SK-N-SH (cell line): Measurements from ENCODE around the gene ITCH. TPM values are rescaled to one million over a fixed set of nuclear protein-coding genes. Genes with fewer than 3 reads are reported as not detected.

Experiments used
- CTCF ChIA-PET: fragments of 300-600, 350-600 bp; formaldehyde crosslinking; extraction: SDS; loops from one replicate; lab custom pipeline; 2021; lab: Yijun Ruan, JAX
- POLR2A ChIA-PET: fragments of 350-600 bp; sonication (Branson Sonifier 250); formaldehyde crosslinking; extraction: SDS; loops from one replicate; lab custom pipeline; 2020; ENCODE audit warnings: antibody characterized with exemption, inconsistent platforms; lab: Yijun Ruan, JAX
- DNase-seq: peaks from one replicate; pipeline ENCODE4 v3.0.0; 2012
- H2AFZ ChIP-seq: fragments of 200-600 bp; sonication (generic); 2 replicates; pipeline ENCODE4 v1.8.1; 2016; ENCODE audit warnings: antibody characterized with exemption, mild to moderate bottlenecking, low read depth
- H3F3A ChIP-seq: fragments of 200-600 bp; sonication (generic); replicated peaks from 2 replicates; pipeline ENCODE3; 2016; ENCODE audit warnings: antibody characterized with exemption, mild to moderate bottlenecking; ENCODE audit not compliant: insufficient read depth
- H3K27ac ChIP-seq, 2 experiments: fragments of 200-500 bp in 1 of 2; fragments of 200-600 bp in 1 of 2; sonication (Bioruptor generic) in 1 of 2; sonication (generic), shearing (Covaris generic) in 1 of 2; 2 replicates each; pipeline versions ENCODE4 v1.5.1 to v1.6.1; 2014 to 2016; ENCODE audit warnings: low read depth in 2 of 2, inconsistent platforms in 1 of 2, low read length in 1 of 2, mild to moderate bottlenecking in 1 of 2, mixed read lengths in 1 of 2
- H3K27me3 ChIP-seq: fragments of 200-600 bp; sonication (generic), shearing (Covaris generic); 2 replicates; pipeline ENCODE4 v1.6.1; 2016; ENCODE audit warnings: mixed run types; ENCODE audit not compliant: insufficient read depth
- H3K36me3 ChIP-seq, 2 experiments: fragments of 200-500 bp in 1 of 2; fragments of 200-600 bp in 1 of 2; sonication (Bioruptor generic) in 1 of 2; sonication (generic) in 1 of 2; replicated peaks in 1 of 2; 2 replicates each; pipeline versions ENCODE3 to v1.5.1; 2014 to 2016; ENCODE audit warnings: low read length in 1 of 2, mild to moderate bottlenecking in 1 of 2; ENCODE audit not compliant: insufficient read depth in 2 of 2, control insufficient read depth in 1 of 2
- H3K4me1 ChIP-seq, 2 experiments: fragments of 200-500 bp in 1 of 2; fragments of 200-600 bp in 1 of 2; sonication (Bioruptor generic) in 1 of 2; sonication (generic), shearing (Covaris generic) in 1 of 2; 2 replicates each; pipeline versions ENCODE4 v1.5.1 to v1.6.1; 2014 to 2016; ENCODE audit warnings: low read depth in 1 of 2, low read length in 1 of 2, mixed run types in 1 of 2; ENCODE audit not compliant: insufficient read depth in 2 of 2, control insufficient read depth in 1 of 2
- H3K4me2 ChIP-seq: fragments of 200-600 bp; sonication (generic), shearing (Covaris generic); 2 replicates; pipeline ENCODE4 v1.6.1; 2017; ENCODE audit warnings: mixed run types
- H3K4me3 ChIP-seq, 2 experiments: fragments of 200-500 bp in 1 of 2; fragments of 200-600 bp in 1 of 2; sonication (Bioruptor generic) in 1 of 2; sonication (generic), shearing (Covaris generic) in 1 of 2; 2 replicates each; pipeline versions ENCODE4 v1.5.1 to v1.8.1; 2014 to 2016; ENCODE audit warnings: low read depth in 2 of 2, inconsistent platforms in 1 of 2, low read length in 1 of 2, mild to moderate bottlenecking in 1 of 2, mixed read lengths in 1 of 2, moderate library complexity in 1 of 2
- H3K79me2 ChIP-seq: fragments of 200-600 bp; sonication (generic); 2 replicates; pipeline ENCODE4 v1.8.1; 2017; ENCODE audit warnings: mild to moderate bottlenecking; ENCODE audit not compliant: insufficient read depth
- H3K9ac ChIP-seq: fragments of 200-600 bp; sonication (generic); 2 replicates; pipeline ENCODE4 v1.6.1; 2017; ENCODE audit warnings: mixed run types
- H3K9me2 ChIP-seq: fragments of 200-600 bp; sonication (generic); 2 replicates; pipeline ENCODE4 v1.6.1; 2017; ENCODE audit warnings: mixed run types
- H3K9me3 ChIP-seq: fragments of 200-600 bp; sonication (generic); 2 replicates; pipeline ENCODE4 v1.6.1; 2017; ENCODE audit warnings: mixed run types, mild to moderate bottlenecking, moderate library complexity
- H4K20me1 ChIP-seq: fragments of 200-600 bp; sonication (generic); 2 replicates; pipeline ENCODE4 v1.6.1; 2017; ENCODE audit warnings: mild to moderate bottlenecking, mixed run types; ENCODE audit not compliant: insufficient read depth
- CTCF ChIP-seq: fragments of 200-600 bp; sonication (generic); IDR thresholded peaks from 2 replicates; pipeline ENCODE4 v1.6.1; 2017; ENCODE audit warnings: antibody characterized with exemption, mild to moderate bottlenecking, moderate library complexity
- ELF1 ChIP-seq: IDR thresholded peaks from 2 replicates; pipeline ENCODE4 v1.4.0; 2012
- GABPA ChIP-seq: IDR thresholded peaks from 2 replicates; pipeline ENCODE4 v1.4.0; 2012; ENCODE audit warnings: low read depth, mild to moderate bottlenecking
- GATA2 ChIP-seq: sonication (generic); formaldehyde crosslinking; IDR thresholded peaks from 2 replicates; pipeline ENCODE4 v1.5.0; 2020; ENCODE audit warnings: mild to moderate bottlenecking, missing genetic modification reagents
- IRF3 ChIP-seq: fragments of 150-350 bp; IDR thresholded peaks from 2 replicates; pipeline ENCODE4 v1.6.1; 2016; ENCODE audit warnings: mild to moderate bottlenecking, low read depth, low read length
- JUND ChIP-seq: IDR thresholded peaks from 2 replicates; pipeline ENCODE4 v1.4.0; 2012
- MAX ChIP-seq: IDR thresholded peaks from 2 replicates; pipeline ENCODE4 v1.4.0; 2012; ENCODE audit warnings: low read depth
- NFIC ChIP-seq: IDR thresholded peaks from 2 replicates; pipeline ENCODE4 v1.4.0; 2012; ENCODE audit warnings: borderline replicate concordance
- NRF1 ChIP-seq: IDR thresholded peaks from 2 replicates; pipeline ENCODE4 v1.6.1; 2012; ENCODE audit warnings: low read depth, mild to moderate bottlenecking, low read length
- POLR2AphosphoS5 ChIP-seq: IDR thresholded peaks from 2 replicates; pipeline ENCODE4 v1.6.1; 2012; ENCODE audit warnings: low read depth, low read length
- RAD21 ChIP-seq: IDR thresholded peaks from 2 replicates; pipeline ENCODE4 v1.6.1; 2012; ENCODE audit warnings: mild to moderate bottlenecking, low read length
- RCOR1 ChIP-seq: fragments of 150-350 bp; IDR thresholded peaks from 2 replicates; pipeline ENCODE4 v1.6.1; 2017; ENCODE audit warnings: antibody characterized with exemption, low read length
- SIN3A ChIP-seq: IDR thresholded peaks from 2 replicates; pipeline ENCODE4 v1.6.1; 2012; ENCODE audit warnings: low read depth, mild to moderate bottlenecking, low read length, moderate library complexity, borderline replicate concordance
- SMC3 ChIP-seq: IDR thresholded peaks from 2 replicates; pipeline ENCODE4 v1.6.1; 2012; ENCODE audit warnings: low read depth, low read length, improper control_type of control experiment
- TAF1 ChIP-seq: IDR thresholded peaks from 2 replicates; pipeline ENCODE4 v1.6.1; 2012; ENCODE audit warnings: low read depth, mild to moderate bottlenecking, low read length, moderate library complexity, borderline replicate concordance
- TCF12 ChIP-seq: IDR thresholded peaks from 2 replicates; pipeline ENCODE4 v1.4.0; 2012
- TEAD4 ChIP-seq: IDR thresholded peaks from 2 replicates; pipeline ENCODE4 v1.4.0; 2012; ENCODE audit warnings: mild to moderate bottlenecking, borderline replicate concordance; ENCODE audit not compliant: insufficient read depth
- USF2 ChIP-seq: fragments of 150-350 bp; IDR thresholded peaks from 2 replicates; pipeline ENCODE4 v1.6.1; 2017; ENCODE audit warnings: antibody characterized with exemption, low read length, low read depth, borderline replicate concordance
- ZBTB33 ChIP-seq: IDR thresholded peaks from 2 replicates; pipeline ENCODE4 v1.4.0; 2012; ENCODE audit warnings: low read depth, borderline replicate concordance
- WGBS: methylation state at CpG from one replicate; pipeline ENCODE4 v1.1.6; 2017; ENCODE audit warnings: low lambda C conversion rate; 5-methylcytosine and 5-hydroxymethylcytosine counted together
- polyA plus RNA-seq, 3 experiments: library from polyadenylated mRNA; depleted of rRNA; stranded (reverse); fragments of >200 nt; gene quantifications; 2 replicates each; pipeline ENCODE4 v1.2.3, GENCODE V29; 2012

The ITCH gene
- polyA plus RNA-seq, 1 of the 3 experiments (the other 2 are of a cell fraction): 3.8 TPM

- WGBS: 96% methylated on average over 16 of the region's 16 CpGs
These were observed 14.2 kb downstream of the ITCH start for GRCh38 chr20:34377072-34377847.

GRCh38 chr20:34382174-34382573 is 19.1 kb downstream of the ITCH start:
- Histone ChIP-seq H3K9me2 (no peaks in the 10 kb centered on the region), H3K27me3 (no peaks in the 10 kb centered on the region), H2AFZ (no peak overlapping the region), H3K4me2 (no peak overlapping the region), H3K36me3 (peaks cover 0 to 23% of the 10 kb centered on the region in 2 experiments), H3F3A (peaks cover 19% of the 10 kb centered on the region), H3K79me2 (peaks cover 100% of the 10 kb centered on the region), H3K9ac (no peak overlapping the region), H4K20me1 (peaks cover 81% of the 10 kb centered on the region), H3K4me1 (no peaks in the 10 kb centered on the region; a peak in 2 of 4 replicates), H3K27ac (no peak overlapping the region), H3K4me3 (no peak overlapping the region), H3K9me3 (no peaks in the 10 kb centered on the region)
- POLR2A ChIA-PET: no interaction called here
- CTCF ChIA-PET: no interaction called here
- no peak for DNase-seq
- 94% methylated on average over 3 of the region's 3 CpGs for WGBS
- TF ChIP-seq MAX (no peak), ELF1 (no peak), POLR2AphosphoS5 (no peak), RAD21 (no peak), TEAD4 (no peak), SMC3 (no peak), ZBTB33 (no peak), TAF1 (no peak), CTCF (no peak), GATA2 (CRISPR knock-in tag) (no peak), TCF12 (no peak), GABPA (no peak)

More at GRCh38 chr20:34377072-34377847, 14.2 kb downstream of the ITCH start:
- Histone ChIP-seq H2AFZ (no peak overlapping the region), H3K9me3 (no peaks in the 10 kb centered on the region), H3F3A (peaks cover 32% of the 10 kb centered on the region), H3K4me3 (no peak overlapping the region), H3K4me1 (no peaks in the 10 kb centered on the region; a peak in 2 of 4 replicates), H4K20me1 (peaks cover 67% of the 10 kb centered on the region), H3K79me2 (peaks cover 98% of the 10 kb centered on the region), H3K36me3 (peaks cover 6 to 63% of the 10 kb centered on the region in 2 experiments), H3K9ac (no peak overlapping the region), H3K9me2 (no peaks in the 10 kb centered on the region), H3K27ac (no peak overlapping the region), H3K27me3 (no peaks in the 10 kb centered on the region), H3K4me2 (no peak overlapping the region)
- POLR2A ChIA-PET: interaction anchor here (0.6 kb wide), 1 partner anchor 118 kb away, joined by 5 read pairs; no protein-coding TSS in a partner anchor
- no peak for DNase-seq
- TF ChIP-seq TAF1 (no peak), JUND (no peak), IRF3 (no peak), TCF12 (no peak), SIN3A (no peak), RCOR1 (no peak), NFIC (no peak), MAX (no peak), POLR2AphosphoS5 (no peak), NRF1 (no peak), GATA2 (CRISPR knock-in tag) (no peak), USF2 (no peak)
- CTCF ChIA-PET: no interaction called here
